ENCODE results near the gene PKDCC.
"Not testable (repeated sequence)": the region's sequence is repeated elsewhere in the genome, so short reads cannot be mapped to it uniquely, and the experiment has no call there.

PKDCC gene

GRCh38 chr2:42063431-42064171 lies 15.8 kb downstream of the PKDCC start:
- no peak for DNase-seq (ENCODE audit: low spot score)

- DNase-seq (ENCODE audit: low spot score) = no peak
These were observed 16.7 kb downstream of the PKDCC start for GRCh38 chr2:42064417-42064942.

- not testable (repeated sequence) for DNase-seq (ENCODE audit: low spot score)
These were observed 17.9 kb downstream of the PKDCC start for GRCh38 chr2:42065753-42066152.

GRCh38 chr2:42067001-42067400 lies 19.2 kb downstream of the PKDCC start:
- not testable (repeated sequence) for DNase-seq (ENCODE audit: low spot score)

GRCh38 chr2:42067521-42067920 lies 19.7 kb downstream of the PKDCC start:
- DNase-seq (ENCODE audit: low spot score) = no peak

GRCh38 chr2:42068571-42069178 lies 20.9 kb downstream of the PKDCC start:
- DNase-seq (ENCODE audit: low spot score) = no peak

GRCh38 chr2:42069568-42069967 lies 21.7 kb downstream of the PKDCC start:
- no peak for DNase-seq (ENCODE audit: low spot score)

GRCh38 chr2:42071791-42072190 lies 24.0 kb downstream of the PKDCC start:
- DNase-seq (ENCODE audit: low spot score) = no peak

- DNase-seq (ENCODE audit: low spot score) = no peak
These were observed 24.7 kb downstream of the PKDCC start for GRCh38 chr2:42072349-42073118.

GRCh38 chr2:42073739-42074503 lies 26.1 kb downstream of the PKDCC start:
- DNase-seq (ENCODE audit: low spot score) = no peak

GRCh38 chr2:42074661-42075060 lies 26.8 kb downstream of the PKDCC start:
- no peak for DNase-seq (ENCODE audit: low spot score)

GRCh38 chr2:42076357-42077225 lies 28.8 kb downstream of the PKDCC start:
- DNase-seq (ENCODE audit: low spot score) = no peak

GRCh38 chr2:42077343-42077742 lies 29.5 kb downstream of the PKDCC start:
- DNase-seq (ENCODE audit: low spot score) = no peak

- no peak for DNase-seq (ENCODE audit: low spot score)
These were observed 32.0 kb downstream of the PKDCC start for GRCh38 chr2:42079737-42080287.

GRCh38 chr2:42081151-42081550 lies 33.3 kb downstream of the PKDCC start:
- DNase-seq (ENCODE audit: low spot score) = not testable (repeated sequence)

GRCh38 chr2:42082016-42082415 lies 34.2 kb downstream of the PKDCC start:
- no peak for DNase-seq (ENCODE audit: low spot score)

- DNase-seq (ENCODE audit: low spot score) = no peak
These were observed 36.4 kb downstream of the PKDCC start for GRCh38 chr2:42084231-42084671.

- DNase-seq (ENCODE audit: low spot score) = not testable (repeated sequence)
These were observed 37.2 kb downstream of the PKDCC start for GRCh38 chr2:42085070-42085469.

GRCh38 chr2:42085706-42086487 lies 38.1 kb downstream of the PKDCC start:
- no peak for DNase-seq (ENCODE audit: low spot score)

GRCh38 chr2:42086500-42086953 lies 38.7 kb downstream of the PKDCC start:
- DNase-seq (ENCODE audit: low spot score) = peak; percentile 58
